Transverse colon (tissue), 4 donors: Measurements from ENCODE around the gene CCT3.

ENCODE experiments used
- CTCF ChIP-seq, 5 experiments: fragments of 200-600 bp in 3 of 5; fragments of 450-650 bp in 2 of 5; sonication (generic) in 3 of 5; IDR thresholded peaks; 1 replicate in 2 of 5; 2 replicates in 3 of 5; pipeline ENCODE4 v1.5.1; 2016 to 2017; ENCODE audit warnings: antibody characterized with exemption in 5 of 5, inconsistent platforms in 3 of 5, mild to moderate bottlenecking in 2 of 5, moderate library complexity in 1 of 5
- EP300 ChIP-seq: sonication (generic); formaldehyde crosslinking; IDR thresholded peaks from one replicate; pipeline ENCODE4 v1.6.1; 2017; ENCODE audit warnings: antibody characterized with exemption, low read depth
- POLR2A ChIP-seq: fragments of 450-650 bp; IDR thresholded peaks from one replicate; pipeline ENCODE4 v1.6.1; 2016; ENCODE audit warnings: antibody characterized with exemption, mild to moderate bottlenecking, moderate library complexity
- POLR2AphosphoS5 ChIP-seq, 3 donors: sonication (generic); formaldehyde crosslinking; IDR thresholded peaks; one replicate each; pipeline ENCODE4 v1.6.1; 2016; ENCODE audit warnings: antibody characterized with exemption in 3 of 3

GRCh38 chr1:156368157-156368658, 30.1 kb upstream of the CCT3 start:
- TF ChIP-seq CTCF (IDR thresholded peaks at IDR 0.05) (no peak), POLR2AphosphoS5 (IDR thresholded peaks at IDR 0.05) (no peak), EP300 (no peak), POLR2A (no peak)
